Thyroid gland (tissue), 4 donors: Measurements from ENCODE around the gene C10orf105. TPM values are rescaled to one million over a fixed set of nuclear protein-coding genes. Genes with fewer than 3 reads are reported as not detected.

Experiments
- DNase-seq, 2 donors: peaks; one replicate each; pipeline ENCODE4 v3.0.0-alpha.2; 2019
- H3K27ac ChIP-seq, 3 donors: fragments of 200-600 bp; sonication (generic); 1 replicate in 2 of 3; 2 replicates in 1 of 3; pipeline ENCODE4 v1.5.1; 2016 to 2019; ENCODE audit warnings: mild to moderate bottlenecking in 1 of 3, moderate library complexity in 1 of 3
- H3K27me3 ChIP-seq: fragments of 200-600 bp; sonication (generic); one replicate; pipeline ENCODE4 v1.5.1; 2019
- H3K36me3 ChIP-seq, 2 donors: fragments of 200-600 bp; sonication (generic); one replicate each; pipeline ENCODE4 v1.5.1; 2016 to 2019
- H3K4me1 ChIP-seq, 2 donors: fragments of 200-600 bp; sonication (generic); one replicate each; pipeline ENCODE4 v1.5.1; 2017 to 2019
- H3K4me3 ChIP-seq, 3 donors: fragments of 200-600 bp; sonication (generic); replicated peaks in 1 of 3; 1 replicate in 2 of 3; 2 replicates in 1 of 3; pipeline ENCODE4 v1.5.1; 2016; ENCODE audit warnings: mild to moderate bottlenecking in 1 of 3
- H3K9me3 ChIP-seq: fragments of 200-600 bp; sonication (generic); one replicate; pipeline ENCODE4 v1.5.1; 2017
- CTCF ChIP-seq, 6 experiments: fragments of 200-600 bp in 3 of 6; fragments of 450-650 bp in 3 of 6; sonication (generic) in 3 of 6; IDR thresholded peaks; one replicate each; pipeline ENCODE4 v1.5.1; 2016 to 2019; ENCODE audit warnings: antibody characterized with exemption in 6 of 6, mild to moderate bottlenecking in 2 of 6, inconsistent platforms in 1 of 6, moderate library complexity in 1 of 6
- POLR2A ChIP-seq, 2 donors: fragments of 450-650 bp; IDR thresholded peaks; one replicate each; pipeline ENCODE4 v1.6.1; 2017; ENCODE audit warnings: antibody characterized with exemption in 2 of 2, mild to moderate bottlenecking in 2 of 2, moderate library complexity in 1 of 2
- WGBS, 2 donors: methylation state at CpG; one replicate each; pipeline ENCODE4 v1.1.5; 2017; 5-methylcytosine and 5-hydroxymethylcytosine counted together
- intact Hi-C: fragments of 100-400 bp; cut with DNase I; formaldehyde crosslinking; loops from one replicate; pipeline ENCODE4 v1.15.1; 2023
- total RNA-seq, 4 donors: library from RNA; depleted of rRNA; stranded (reverse); fragments of >200 nt; gene quantifications; one replicate each; pipeline ENCODE4 v1.2.3, GENCODE V29; 2016

The C10orf105 gene
- total RNA-seq, 4 donors from 2014 or later, result not detected

GRCh38 chr10:71765176-71765904, 45.8 kb upstream of the C10orf105 start:
- Histone ChIP-seq H3K27me3 (no peaks in the 10 kb centered on the region), H3K9me3 (no peaks in the 10 kb centered on the region), H3K36me3 (peaks cover 0 to 6% of the 10 kb centered on the region in 2 donors), H3K27ac (peak overlapping the region in 2 of 3 donors; percentile 85 to 87), H3K4me3 (no peak overlapping the region), H3K4me1 (peaks cover 10 to 71% of the 10 kb centered on the region in 2 donors)
- no peak for DNase-seq
- TF ChIP-seq CTCF (IDR thresholded peaks at IDR 0.05) (no peak), POLR2A (IDR thresholded peaks at IDR 0.05) (no peak)
- intact Hi-C loops, result no loop called here
- 75 to 77% methylated on average over 8 of the region's 8 CpGs for WGBS, 2 donors

GRCh38 chr10:71763352-71764127, 44.0 kb upstream of the C10orf105 start:
- no peaks in the 10 kb centered on the region for H3K9me3 ChIP-seq
- no peak overlapping the region for H3K4me3 ChIP-seq
- peaks cover 6 to 58% of the 10 kb centered on the region in 2 donors for H3K4me1 ChIP-seq
- TF ChIP-seq CTCF (IDR thresholded peaks at IDR 0.05) (no peak), POLR2A (IDR thresholded peaks at IDR 0.05) (no peak)
- 62 to 67% methylated on average over 11 of the region's 11 CpGs for WGBS, 2 donors
- no peak overlapping the region for H3K27ac ChIP-seq
- H3K27me3 ChIP-seq, result no peaks in the 10 kb centered on the region
- DNase-seq, result no peak
- intact Hi-C loops, result no loop called here
- peaks cover 5 to 6% of the 10 kb centered on the region in 2 donors for H3K36me3 ChIP-seq

GRCh38 chr10:71762324-71762723, 42.7 kb upstream of the C10orf105 start:
- no peak for TF ChIP-seq POLR2A (IDR thresholded peaks at IDR 0.05)
- TF ChIP-seq CTCF (IDR thresholded peaks at IDR 0.05), result no peak
- H3K27me3 ChIP-seq, result no peaks in the 10 kb centered on the region
- DNase-seq, result no peak
- H3K36me3 ChIP-seq, result peaks cover 5 to 6% of the 10 kb centered on the region in 2 donors
- peaks cover 4 to 46% of the 10 kb centered on the region in 2 donors for H3K4me1 ChIP-seq
- H3K9me3 ChIP-seq, result no peaks in the 10 kb centered on the region
- intact Hi-C loops, result no loop called here
- no peak overlapping the region for H3K4me3 ChIP-seq
- H3K27ac ChIP-seq, result no peak overlapping the region
- WGBS, 2 donors, result 88 to 96% methylated on average over 4 to 5 of the region's 5 CpGs

- TF ChIP-seq POLR2A (IDR thresholded peaks at IDR 0.05) (no peak), CTCF (IDR thresholded peaks at IDR 0.05) (no peak)
- Histone ChIP-seq H3K9me3 (no peaks in the 10 kb centered on the region), H3K4me1 (peaks cover 4 to 39% of the 10 kb centered on the region in 2 donors), H3K27me3 (no peaks in the 10 kb centered on the region), H3K4me3 (no peak overlapping the region), H3K27ac (no peak overlapping the region), H3K36me3 (peaks cover 5 to 6% of the 10 kb centered on the region in 2 donors)
- no peak for DNase-seq
- intact Hi-C loops, result no loop called here
- 93 to 97% methylated on average over 14 to 25 of the region's 26 CpGs for WGBS, 2 donors
Observed at GRCh38 chr10:71761541-71762113, 42.0 kb upstream of the C10orf105 start.
